DMS114 treated with DMSO at 0.1 percent for 48 hours (cell line): ENCODE measurements around the gene GPC6.
"Not testable (repeated sequence)": the region's sequence is repeated elsewhere in the genome, so short reads cannot be mapped to it uniquely, and the experiment has no call there.

Experiments used
- DNase-seq: peaks from one replicate; lab custom pipeline; 2025; ENCODE audit not compliant: unreplicated experiment; lab: John Stamatoyannopoulos, UW

The GPC6 gene

GRCh38 chr13:93425411-93425810 is 198.8 kb downstream of the GPC6 start:
- DNase-seq, result no peak

GRCh38 chr13:93430381-93430780 is 203.8 kb downstream of the GPC6 start:
- no peak for DNase-seq

GRCh38 chr13:93435651-93436050 is 209.0 kb downstream of the GPC6 start:
- no peak for DNase-seq

- no peak for DNase-seq
These were observed 210.5 kb downstream of the GPC6 start for GRCh38 chr13:93437081-93437480.

GRCh38 chr13:93446238-93446637 is 219.6 kb downstream of the GPC6 start:
- DNase-seq, result no peak

GRCh38 chr13:93450191-93450621 is 223.6 kb downstream of the GPC6 start:
- DNase-seq, result no peak

- no peak for DNase-seq
These were observed 224.2 kb downstream of the GPC6 start for GRCh38 chr13:93450761-93451160.

GRCh38 chr13:93454676-93455235 is 228.1 kb downstream of the GPC6 start:
- not testable (repeated sequence) for DNase-seq

GRCh38 chr13:93455861-93456260 is 229.3 kb downstream of the GPC6 start:
- no peak for DNase-seq

- DNase-seq, result no peak
These were observed 233.4 kb downstream of the GPC6 start for GRCh38 chr13:93460005-93460404.

GRCh38 chr13:93462151-93462550 is 235.5 kb downstream of the GPC6 start:
- no peak for DNase-seq

GRCh38 chr13:93466502-93467036 is 240.0 kb downstream of the GPC6 start:
- no peak for DNase-seq

GRCh38 chr13:93467175-93467574 is 240.6 kb downstream of the GPC6 start:
- no peak for DNase-seq

- DNase-seq, result no peak
These were observed 241.8 kb downstream of the GPC6 start for GRCh38 chr13:93468433-93468832.

GRCh38 chr13:93472296-93472695 is 245.7 kb downstream of the GPC6 start:
- no peak for DNase-seq

- DNase-seq, result no peak
These were observed 246.2 kb downstream of the GPC6 start for GRCh38 chr13:93472814-93473296.

GRCh38 chr13:93473441-93474270 is 247.0 kb downstream of the GPC6 start:
- no peak for DNase-seq

- DNase-seq, result no peak
These were observed 249.6 kb downstream of the GPC6 start for GRCh38 chr13:93476175-93476574.

- no peak for DNase-seq
These were observed 250.6 kb downstream of the GPC6 start for GRCh38 chr13:93477238-93477637.

GRCh38 chr13:93480553-93481106 is 254.0 kb downstream of the GPC6 start:
- no peak for DNase-seq

- not testable (repeated sequence) for DNase-seq
These were observed 269.5 kb downstream of the GPC6 start for GRCh38 chr13:93496117-93496516.
